SK-N-SH (cell line): ENCODE data around the gene OLFML2A. TPM values are rescaled to one million over a fixed set of nuclear protein-coding genes. Genes with fewer than 3 reads are reported as not detected.

ENCODE experiments used
- CTCF ChIA-PET: fragments of 300-600, 350-600 bp; formaldehyde crosslinking; extraction: SDS; loops from one replicate; lab custom pipeline; 2021; lab: Yijun Ruan, JAX
- POLR2A ChIA-PET: fragments of 350-600 bp; sonication (Branson Sonifier 250); formaldehyde crosslinking; extraction: SDS; loops from one replicate; lab custom pipeline; 2020; ENCODE audit warnings: antibody characterized with exemption, inconsistent platforms; lab: Yijun Ruan, JAX
- DNase-seq: peaks from one replicate; pipeline ENCODE4 v3.0.0; 2012
- H2AFZ ChIP-seq: fragments of 200-600 bp; sonication (generic); 2 replicates; pipeline ENCODE4 v1.8.1; 2016; ENCODE audit warnings: antibody characterized with exemption, mild to moderate bottlenecking, low read depth
- H3F3A ChIP-seq: fragments of 200-600 bp; sonication (generic); replicated peaks from 2 replicates; pipeline ENCODE3; 2016; ENCODE audit warnings: antibody characterized with exemption, mild to moderate bottlenecking; ENCODE audit not compliant: insufficient read depth
- H3K27ac ChIP-seq, 2 experiments: fragments of 200-500 bp in 1 of 2; fragments of 200-600 bp in 1 of 2; sonication (Bioruptor generic) in 1 of 2; sonication (generic), shearing (Covaris generic) in 1 of 2; 2 replicates each; pipeline versions ENCODE4 v1.5.1 to v1.6.1; 2014 to 2016; ENCODE audit warnings: low read depth in 2 of 2, inconsistent platforms in 1 of 2, low read length in 1 of 2, mild to moderate bottlenecking in 1 of 2, mixed read lengths in 1 of 2
- H3K27me3 ChIP-seq: fragments of 200-600 bp; sonication (generic), shearing (Covaris generic); 2 replicates; pipeline ENCODE4 v1.6.1; 2016; ENCODE audit warnings: mixed run types; ENCODE audit not compliant: insufficient read depth
- H3K36me3 ChIP-seq, 2 experiments: fragments of 200-500 bp in 1 of 2; fragments of 200-600 bp in 1 of 2; sonication (Bioruptor generic) in 1 of 2; sonication (generic) in 1 of 2; replicated peaks in 1 of 2; 2 replicates each; pipeline versions ENCODE3 to v1.5.1; 2014 to 2016; ENCODE audit warnings: low read length in 1 of 2, mild to moderate bottlenecking in 1 of 2; ENCODE audit not compliant: insufficient read depth in 2 of 2, control insufficient read depth in 1 of 2
- H3K4me1 ChIP-seq, 2 experiments: fragments of 200-500 bp in 1 of 2; fragments of 200-600 bp in 1 of 2; sonication (Bioruptor generic) in 1 of 2; sonication (generic), shearing (Covaris generic) in 1 of 2; 2 replicates each; pipeline versions ENCODE4 v1.5.1 to v1.6.1; 2014 to 2016; ENCODE audit warnings: low read depth in 1 of 2, low read length in 1 of 2, mixed run types in 1 of 2; ENCODE audit not compliant: insufficient read depth in 2 of 2, control insufficient read depth in 1 of 2
- H3K4me2 ChIP-seq: fragments of 200-600 bp; sonication (generic), shearing (Covaris generic); 2 replicates; pipeline ENCODE4 v1.6.1; 2017; ENCODE audit warnings: mixed run types
- H3K4me3 ChIP-seq, 2 experiments: fragments of 200-500 bp in 1 of 2; fragments of 200-600 bp in 1 of 2; sonication (Bioruptor generic) in 1 of 2; sonication (generic), shearing (Covaris generic) in 1 of 2; 2 replicates each; pipeline versions ENCODE4 v1.5.1 to v1.8.1; 2014 to 2016; ENCODE audit warnings: low read depth in 2 of 2, inconsistent platforms in 1 of 2, low read length in 1 of 2, mild to moderate bottlenecking in 1 of 2, mixed read lengths in 1 of 2, moderate library complexity in 1 of 2
- H3K79me2 ChIP-seq: fragments of 200-600 bp; sonication (generic); 2 replicates; pipeline ENCODE4 v1.8.1; 2017; ENCODE audit warnings: mild to moderate bottlenecking; ENCODE audit not compliant: insufficient read depth
- H3K9ac ChIP-seq: fragments of 200-600 bp; sonication (generic); 2 replicates; pipeline ENCODE4 v1.6.1; 2017; ENCODE audit warnings: mixed run types
- H3K9me2 ChIP-seq: fragments of 200-600 bp; sonication (generic); 2 replicates; pipeline ENCODE4 v1.6.1; 2017; ENCODE audit warnings: mixed run types
- H3K9me3 ChIP-seq: fragments of 200-600 bp; sonication (generic); 2 replicates; pipeline ENCODE4 v1.6.1; 2017; ENCODE audit warnings: mixed run types, mild to moderate bottlenecking, moderate library complexity
- H4K20me1 ChIP-seq: fragments of 200-600 bp; sonication (generic); 2 replicates; pipeline ENCODE4 v1.6.1; 2017; ENCODE audit warnings: mild to moderate bottlenecking, mixed run types; ENCODE audit not compliant: insufficient read depth
- CHD2 ChIP-seq: fragments of 150-350 bp; IDR thresholded peaks from 2 replicates; pipeline ENCODE4 v1.6.1; 2018; ENCODE audit warnings: low read length; ENCODE audit not compliant: partially characterized antibody
- FOSL2 ChIP-seq: IDR thresholded peaks from 2 replicates; pipeline ENCODE4 v1.4.0; 2012; ENCODE audit warnings: low read depth, mild to moderate bottlenecking, moderate library complexity, borderline replicate concordance
- FOXJ3 ChIP-seq: sonication (generic); formaldehyde crosslinking; IDR thresholded peaks from 2 replicates; pipeline ENCODE4 v1.5.1; 2020; ENCODE audit warnings: mild to moderate bottlenecking, missing genetic modification reagents
- GABPA ChIP-seq: IDR thresholded peaks from 2 replicates; pipeline ENCODE4 v1.4.0; 2012; ENCODE audit warnings: low read depth, mild to moderate bottlenecking
- GATA2 ChIP-seq: sonication (generic); formaldehyde crosslinking; IDR thresholded peaks from 2 replicates; pipeline ENCODE4 v1.5.0; 2020; ENCODE audit warnings: mild to moderate bottlenecking, missing genetic modification reagents
- IRF3 ChIP-seq: fragments of 150-350 bp; IDR thresholded peaks from 2 replicates; pipeline ENCODE4 v1.6.1; 2016; ENCODE audit warnings: mild to moderate bottlenecking, low read depth, low read length
- JUND ChIP-seq: IDR thresholded peaks from 2 replicates; pipeline ENCODE4 v1.4.0; 2012
- MEF2A ChIP-seq: IDR thresholded peaks from 2 replicates; pipeline ENCODE4 v1.4.0; 2012; ENCODE audit warnings: low read depth, borderline replicate concordance
- MXI1 ChIP-seq: IDR thresholded peaks from 2 replicates; pipeline ENCODE4 v1.6.1; 2012; ENCODE audit warnings: mild to moderate bottlenecking, low read depth, low read length, improper control_type of control experiment
- NRF1 ChIP-seq: IDR thresholded peaks from 2 replicates; pipeline ENCODE4 v1.6.1; 2012; ENCODE audit warnings: low read depth, mild to moderate bottlenecking, low read length
- POLR2AphosphoS5 ChIP-seq: IDR thresholded peaks from 2 replicates; pipeline ENCODE4 v1.6.1; 2012; ENCODE audit warnings: low read depth, low read length
- RAD21 ChIP-seq: IDR thresholded peaks from 2 replicates; pipeline ENCODE4 v1.6.1; 2012; ENCODE audit warnings: mild to moderate bottlenecking, low read length
- RCOR1 ChIP-seq: fragments of 150-350 bp; IDR thresholded peaks from 2 replicates; pipeline ENCODE4 v1.6.1; 2017; ENCODE audit warnings: antibody characterized with exemption, low read length
- RXRA ChIP-seq: IDR thresholded peaks from 2 replicates; pipeline ENCODE4 v1.4.0; 2012; ENCODE audit warnings: low read depth, mild to moderate bottlenecking, borderline replicate concordance
- SIN3A ChIP-seq: IDR thresholded peaks from 2 replicates; pipeline ENCODE4 v1.6.1; 2012; ENCODE audit warnings: low read depth, mild to moderate bottlenecking, low read length, moderate library complexity, borderline replicate concordance
- SMC3 ChIP-seq: IDR thresholded peaks from 2 replicates; pipeline ENCODE4 v1.6.1; 2012; ENCODE audit warnings: low read depth, low read length, improper control_type of control experiment
- TAF1 ChIP-seq: IDR thresholded peaks from 2 replicates; pipeline ENCODE4 v1.6.1; 2012; ENCODE audit warnings: low read depth, mild to moderate bottlenecking, low read length, moderate library complexity, borderline replicate concordance
- TCF12 ChIP-seq: IDR thresholded peaks from 2 replicates; pipeline ENCODE4 v1.4.0; 2012
- TEAD4 ChIP-seq: IDR thresholded peaks from 2 replicates; pipeline ENCODE4 v1.4.0; 2012; ENCODE audit warnings: mild to moderate bottlenecking, borderline replicate concordance; ENCODE audit not compliant: insufficient read depth
- YY1 ChIP-seq: IDR thresholded peaks from 2 replicates; pipeline ENCODE4 v1.4.0; 2012; ENCODE audit warnings: low read depth, mild to moderate bottlenecking
- WGBS: methylation state at CpG from one replicate; pipeline ENCODE4 v1.1.6; 2017; ENCODE audit warnings: low lambda C conversion rate; 5-methylcytosine and 5-hydroxymethylcytosine counted together
- polyA plus RNA-seq, 3 experiments: library from polyadenylated mRNA; depleted of rRNA; stranded (reverse); fragments of >200 nt; gene quantifications; 2 replicates each; pipeline ENCODE4 v1.2.3, GENCODE V29; 2012
- TF ChIP-seq, protein P1 (sequence below): IDR thresholded peaks from 2 replicates; pipeline ENCODE4 v1.6.1; 2012; ENCODE audit warnings: mild to moderate bottlenecking, low read depth, low read length, moderate library complexity
- TF ChIP-seq, protein P2 (sequence below): IDR thresholded peaks from 2 replicates; pipeline ENCODE4; 2012
- TF ChIP-seq, protein P3 (sequence below): IDR thresholded peaks from 2 replicates; pipeline ENCODE4 v1.4.0; 2012; ENCODE audit warnings: low read depth
- TF ChIP-seq, protein P4 (sequence below): fragments of 150-350 bp; IDR thresholded peaks from 2 replicates; pipeline ENCODE4 v1.6.1; 2017; ENCODE audit warnings: antibody characterized with exemption, low read length, low read depth, borderline replicate concordance
- TF ChIP-seq, protein P5 (sequence below): IDR thresholded peaks from 2 replicates; pipeline ENCODE4 v1.4.0; 2012; ENCODE audit warnings: low read depth, borderline replicate concordance

OLFML2A gene
- polyA plus RNA-seq, 1 of the 3 experiments (the other 2 are of a cell fraction), result 7.7 TPM

DNA sequence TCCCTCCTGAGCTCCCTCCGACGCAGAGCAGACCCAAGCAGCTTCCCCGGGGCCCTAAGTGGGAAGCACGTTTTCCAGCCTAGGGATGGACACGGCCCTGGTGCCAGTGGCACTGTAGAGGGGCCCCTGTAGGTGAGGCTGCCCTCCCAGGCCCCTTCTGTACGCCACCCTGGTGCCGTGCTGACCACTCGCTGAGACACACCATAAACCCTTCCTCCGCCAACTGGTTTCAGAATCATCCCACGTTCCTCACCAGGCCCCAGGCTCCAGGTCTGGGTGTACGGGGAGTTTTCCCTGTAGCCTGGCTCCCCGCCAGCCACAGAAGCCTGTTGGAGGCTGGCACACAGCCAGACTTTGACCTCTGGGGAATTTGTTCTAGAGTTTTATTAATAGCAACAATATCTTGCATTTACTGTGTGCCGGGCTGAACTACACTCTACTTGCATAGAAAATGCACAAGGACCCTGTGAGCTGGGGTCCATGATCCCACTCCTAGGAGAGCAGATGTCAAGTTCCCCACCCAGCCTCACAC, 58.2 kb downstream of the OLFML2A start:
- 8% methylated on average over 12 of the region's 13 CpGs for WGBS
- no peaks in the 10 kb centered on the region for H3K79me2 ChIP-seq
- peak; percentile 91 for DNase-seq
- peaks cover 14 to 24% of the 10 kb centered on the region in 2 experiments; a peak in 3 of 4 replicates for H3K4me1 ChIP-seq
- no peaks in the 10 kb centered on the region for H3K9me2 ChIP-seq
- H3K36me3 ChIP-seq, result no peaks in the 10 kb centered on the region
- peaks cover 25% of the 10 kb centered on the region for H3F3A ChIP-seq
- ChIA-PET CTCF (interaction anchor here (0.9 to 33.6 kb wide), 5 partner anchors 17 to 108 kb away, joined by 3 to 1436 read pairs (median 7); partner anchors contain the start of genes NR6A1, OLFML2A and WDR38), POLR2A (interaction anchor here (0.5 to 0.6 kb wide), 2 partner anchors 17 to 56 kb away, joined by 3 to 4 read pairs; no protein-coding TSS in a partner anchor)
- no peak overlapping the region for H2AFZ ChIP-seq
- peak overlapping the region in 1 of 2 experiments; percentile 30; a peak in 1 of 4 replicates for H3K4me3 ChIP-seq
- no peak overlapping the region for H3K9ac ChIP-seq
- H4K20me1 ChIP-seq, result no peaks in the 10 kb centered on the region
- H3K9me3 ChIP-seq, result no peaks in the 10 kb centered on the region
- H3K27me3 ChIP-seq, result no peaks in the 10 kb centered on the region
- H3K27ac ChIP-seq, result peak overlapping the region; percentile 18 to 27; a peak in 2 of 4 replicates
- peak overlapping the region; percentile 68 for H3K4me2 ChIP-seq
- TF ChIP-seq, protein P1, sequence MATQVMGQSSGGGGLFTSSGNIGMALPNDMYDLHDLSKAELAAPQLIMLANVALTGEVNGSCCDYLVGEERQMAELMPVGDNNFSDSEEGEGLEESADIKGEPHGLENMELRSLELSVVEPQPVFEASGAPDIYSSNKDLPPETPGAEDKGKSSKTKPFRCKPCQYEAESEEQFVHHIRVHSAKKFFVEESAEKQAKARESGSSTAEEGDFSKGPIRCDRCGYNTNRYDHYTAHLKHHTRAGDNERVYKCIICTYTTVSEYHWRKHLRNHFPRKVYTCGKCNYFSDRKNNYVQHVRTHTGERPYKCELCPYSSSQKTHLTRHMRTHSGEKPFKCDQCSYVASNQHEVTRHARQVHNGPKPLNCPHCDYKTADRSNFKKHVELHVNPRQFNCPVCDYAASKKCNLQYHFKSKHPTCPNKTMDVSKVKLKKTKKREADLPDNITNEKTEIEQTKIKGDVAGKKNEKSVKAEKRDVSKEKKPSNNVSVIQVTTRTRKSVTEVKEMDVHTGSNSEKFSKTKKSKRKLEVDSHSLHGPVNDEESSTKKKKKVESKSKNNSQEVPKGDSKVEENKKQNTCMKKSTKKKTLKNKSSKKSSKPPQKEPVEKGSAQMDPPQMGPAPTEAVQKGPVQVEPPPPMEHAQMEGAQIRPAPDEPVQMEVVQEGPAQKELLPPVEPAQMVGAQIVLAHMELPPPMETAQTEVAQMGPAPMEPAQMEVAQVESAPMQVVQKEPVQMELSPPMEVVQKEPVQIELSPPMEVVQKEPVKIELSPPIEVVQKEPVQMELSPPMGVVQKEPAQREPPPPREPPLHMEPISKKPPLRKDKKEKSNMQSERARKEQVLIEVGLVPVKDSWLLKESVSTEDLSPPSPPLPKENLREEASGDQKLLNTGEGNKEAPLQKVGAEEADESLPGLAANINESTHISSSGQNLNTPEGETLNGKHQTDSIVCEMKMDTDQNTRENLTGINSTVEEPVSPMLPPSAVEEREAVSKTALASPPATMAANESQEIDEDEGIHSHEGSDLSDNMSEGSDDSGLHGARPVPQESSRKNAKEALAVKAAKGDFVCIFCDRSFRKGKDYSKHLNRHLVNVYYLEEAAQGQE, result no peak
- TF ChIP-seq GABPA (no peak), CHD2 (no peak), JUND (no peak), POLR2AphosphoS5 (peak; percentile 23; the same call in 1 of the 2 replicates), RAD21 (no peak), TAF1 (no peak), SMC3 (no peak), MXI1 (no peak), RXRA (no peak), SIN3A (no peak), FOSL2 (no peak), TEAD4 (peak; percentile 50; the same call in 1 of the 2 replicates), GATA2 (no peak), YY1 (no peak), FOXJ3 (CRISPR knock-in tag) (no peak), MEF2A (peak; percentile 76), TCF12 (peak; percentile 55), NRF1 (no peak), RCOR1 (peak; percentile 71), IRF3 (no peak)
- TF ChIP-seq, protein P2, sequence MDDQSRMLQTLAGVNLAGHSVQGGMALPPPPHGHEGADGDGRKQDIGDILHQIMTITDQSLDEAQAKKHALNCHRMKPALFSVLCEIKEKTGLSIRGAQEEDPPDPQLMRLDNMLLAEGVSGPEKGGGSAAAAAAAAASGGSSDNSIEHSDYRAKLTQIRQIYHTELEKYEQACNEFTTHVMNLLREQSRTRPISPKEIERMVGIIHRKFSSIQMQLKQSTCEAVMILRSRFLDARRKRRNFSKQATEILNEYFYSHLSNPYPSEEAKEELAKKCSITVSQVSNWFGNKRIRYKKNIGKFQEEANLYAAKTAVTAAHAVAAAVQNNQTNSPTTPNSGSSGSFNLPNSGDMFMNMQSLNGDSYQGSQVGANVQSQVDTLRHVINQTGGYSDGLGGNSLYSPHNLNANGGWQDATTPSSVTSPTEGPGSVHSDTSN, result 0 out of 2 replicates have a peak, but pooled peaks have one; percentile 8
- TF ChIP-seq, protein P3, sequence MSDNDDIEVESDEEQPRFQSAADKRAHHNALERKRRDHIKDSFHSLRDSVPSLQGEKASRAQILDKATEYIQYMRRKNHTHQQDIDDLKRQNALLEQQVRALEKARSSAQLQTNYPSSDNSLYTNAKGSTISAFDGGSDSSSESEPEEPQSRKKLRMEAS, result 0 out of 2 replicates have a peak, but pooled peaks have one; percentile 28
- TF ChIP-seq, protein P4, sequence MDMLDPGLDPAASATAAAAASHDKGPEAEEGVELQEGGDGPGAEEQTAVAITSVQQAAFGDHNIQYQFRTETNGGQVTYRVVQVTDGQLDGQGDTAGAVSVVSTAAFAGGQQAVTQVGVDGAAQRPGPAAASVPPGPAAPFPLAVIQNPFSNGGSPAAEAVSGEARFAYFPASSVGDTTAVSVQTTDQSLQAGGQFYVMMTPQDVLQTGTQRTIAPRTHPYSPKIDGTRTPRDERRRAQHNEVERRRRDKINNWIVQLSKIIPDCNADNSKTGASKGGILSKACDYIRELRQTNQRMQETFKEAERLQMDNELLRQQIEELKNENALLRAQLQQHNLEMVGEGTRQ, result no peak
- TF ChIP-seq, protein P5, sequence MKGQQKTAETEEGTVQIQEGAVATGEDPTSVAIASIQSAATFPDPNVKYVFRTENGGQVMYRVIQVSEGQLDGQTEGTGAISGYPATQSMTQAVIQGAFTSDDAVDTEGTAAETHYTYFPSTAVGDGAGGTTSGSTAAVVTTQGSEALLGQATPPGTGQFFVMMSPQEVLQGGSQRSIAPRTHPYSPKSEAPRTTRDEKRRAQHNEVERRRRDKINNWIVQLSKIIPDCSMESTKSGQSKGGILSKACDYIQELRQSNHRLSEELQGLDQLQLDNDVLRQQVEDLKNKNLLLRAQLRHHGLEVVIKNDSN, result no peak
